ENCODE measurements around the gene PREX1.
"Not testable (repeated sequence)": the region's sequence is repeated elsewhere in the genome, so short reads cannot be mapped to it uniquely, and the experiment has no call there.

PREX1 gene

GRCh38 chr20:48770700-48771442 lies 56.9 kb downstream of the PREX1 start:
- no peak for DNase-seq

GRCh38 chr20:48769069-48769983 lies 58.5 kb downstream of the PREX1 start:
- DNase-seq = peak; percentile 36

- DNase-seq = no peak
Measured at GRCh38 chr20:48766961-48767960, 60.5 kb downstream of the PREX1 start.

- DNase-seq = no peak
Measured at GRCh38 chr20:48766205-48766604, 61.6 kb downstream of the PREX1 start.

- no peak for DNase-seq
Measured at GRCh38 chr20:48765359-48765758, 62.4 kb downstream of the PREX1 start.

GRCh38 chr20:48763216-48763914 lies 64.4 kb downstream of the PREX1 start:
- no peak for DNase-seq

GRCh38 chr20:48761874-48762273 lies 65.9 kb downstream of the PREX1 start:
- no peak for DNase-seq

GRCh38 chr20:48761023-48761785 lies 66.6 kb downstream of the PREX1 start:
- no peak for DNase-seq

- no peak for DNase-seq
Measured at GRCh38 chr20:48760403-48760983, 67.3 kb downstream of the PREX1 start.

- DNase-seq = no peak
Measured at GRCh38 chr20:48759631-48760245, 68.1 kb downstream of the PREX1 start.

GRCh38 chr20:48758206-48758820 lies 69.5 kb downstream of the PREX1 start:
- DNase-seq = no peak

- DNase-seq = not testable (repeated sequence)
Measured at GRCh38 chr20:48756774-48757173, 71.0 kb downstream of the PREX1 start.

- no peak for DNase-seq
Measured at GRCh38 chr20:48754292-48754691, 73.5 kb downstream of the PREX1 start.

GRCh38 chr20:48752963-48753362 lies 74.8 kb downstream of the PREX1 start:
- no peak for DNase-seq

- DNase-seq = no peak
Measured at GRCh38 chr20:48751871-48752270, 75.9 kb downstream of the PREX1 start.

- DNase-seq = no peak
Measured at GRCh38 chr20:48750941-48751635, 76.7 kb downstream of the PREX1 start.

GRCh38 chr20:48750376-48750775 lies 77.4 kb downstream of the PREX1 start:
- DNase-seq = no peak

- no peak for DNase-seq
Measured at GRCh38 chr20:48749437-48749836, 78.4 kb downstream of the PREX1 start.

- no peak for DNase-seq
Measured at GRCh38 chr20:48748556-48748955, 79.2 kb downstream of the PREX1 start.
